ENCODE results near the gene DGKE. TPM values are rescaled to one million over a fixed set of nuclear protein-coding genes. Genes with fewer than 3 reads are reported as not detected.

DGKE gene
- total RNA-seq, 1 donor from 2014 or later: 28.5 TPM

GRCh38 chr17:56886288-56886731, 52.4 kb downstream of the DGKE start:
- DNase-seq (ENCODE audit: low spot score in 2 of 2) (no peak), FAIRE-seq (no peak)

- DNase-seq (ENCODE audit: low spot score in 2 of 2): no peak
These were observed 53.2 kb downstream of the DGKE start for GRCh38 chr17:56887105-56887504.

GRCh38 chr17:56887552-56888467, 53.9 kb downstream of the DGKE start:
- FAIRE-seq (no peak), DNase-seq (ENCODE audit: low spot score in 2 of 2) (no peak)

More at GRCh38 chr17:56887105-56887504, 53.2 kb downstream of the DGKE start:
- no peak for FAIRE-seq

- FAIRE-seq (no peak), DNase-seq (ENCODE audit: low spot score in 2 of 2) (no peak)
These were observed 56.4 kb downstream of the DGKE start for GRCh38 chr17:56890390-56890789.

GRCh38 chr17:56890906-56891674, 57.1 kb downstream of the DGKE start:
- DNase-seq (ENCODE audit: low spot score in 2 of 2) (no peak), FAIRE-seq (no peak)

GRCh38 chr17:56891751-56892150, 57.8 kb downstream of the DGKE start:
- DNase-seq (ENCODE audit: low spot score in 2 of 2) (no peak), FAIRE-seq (no peak)

- FAIRE-seq (no peak), DNase-seq (ENCODE audit: low spot score in 2 of 2) (no peak)
These were observed 58.4 kb downstream of the DGKE start for GRCh38 chr17:56892333-56892732.

- FAIRE-seq (no peak), DNase-seq (ENCODE audit: low spot score in 2 of 2) (no peak)
These were observed 59.6 kb downstream of the DGKE start for GRCh38 chr17:56893503-56893902.

- DNase-seq (ENCODE audit: low spot score in 2 of 2) (no peak), FAIRE-seq (no peak)
These were observed 61.0 kb downstream of the DGKE start for GRCh38 chr17:56894859-56895455.

- FAIRE-seq (no peak), DNase-seq (ENCODE audit: low spot score in 2 of 2) (no peak)
These were observed 62.4 kb downstream of the DGKE start for GRCh38 chr17:56896217-56896967.

GRCh38 chr17:56896968-56897359, 63.0 kb downstream of the DGKE start:
- FAIRE-seq (no peak), DNase-seq (ENCODE audit: low spot score in 2 of 2) (no peak)

GRCh38 chr17:56897646-56898424, 63.9 kb downstream of the DGKE start:
- DNase-seq (ENCODE audit: low spot score in 2 of 2) (no peak), FAIRE-seq (no peak)

GRCh38 chr17:56898874-56899273, 64.9 kb downstream of the DGKE start:
- FAIRE-seq (no peak), DNase-seq (ENCODE audit: low spot score in 2 of 2) (no peak)

GRCh38 chr17:56899403-56899802, 65.5 kb downstream of the DGKE start:
- no peak for FAIRE-seq
- no peak for DNase-seq (ENCODE audit: low spot score in 2 of 2)

- FAIRE-seq (no peak), DNase-seq (ENCODE audit: low spot score in 2 of 2) (no peak)
These were observed 68.4 kb downstream of the DGKE start for GRCh38 chr17:56902348-56902747.

GRCh38 chr17:56903560-56903959, 69.6 kb downstream of the DGKE start:
- DNase-seq (ENCODE audit: low spot score in 2 of 2): no peak
- FAIRE-seq: no peak

- FAIRE-seq (no peak), DNase-seq (ENCODE audit: low spot score in 2 of 2) (no peak)
These were observed 74.1 kb downstream of the DGKE start for GRCh38 chr17:56908001-56908542.

GRCh38 chr17:56909742-56910508, 76.0 kb downstream of the DGKE start:
- no peak for FAIRE-seq

More at GRCh38 chr17:56909742-56910508, 76.0 kb downstream of the DGKE start:
- no peak for DNase-seq (ENCODE audit: low spot score in 2 of 2)
